A549 (cell line): Measurements from ENCODE around the gene SNRPB2. TPM values are rescaled to one million over a fixed set of nuclear protein-coding genes. Genes with fewer than 3 reads are reported as not detected.

Experiments
- ATAC-seq, 2 experiments: fragments of 200-7000 bp in 1 of 2; fragments of >200 bp in 1 of 2; cut with Nextera tagmentation in 1 of 2; cut with Tn5 transposase in 1 of 2; 3 replicates each; pipeline versions ENCODE4 v1.8.0 to v1.9.1; 2018 to 2020; ENCODE audit warnings: mild to moderate bottlenecking in 1 of 2, moderate library complexity in 1 of 2
- CTCF ChIA-PET: fragments of 300-600 bp; sonication (Branson Sonifier 250); formaldehyde crosslinking; extraction: SDS; loops from one replicate; lab custom pipeline; 2021; ENCODE audit warnings: antibody characterized with exemption, inconsistent platforms; lab: Yijun Ruan, JAX
- POLR2A ChIA-PET: fragments of 350-600 bp; formaldehyde crosslinking; extraction: SDS; loops from one replicate; lab custom pipeline; 2021; ENCODE audit warnings: antibody characterized with exemption, inconsistent platforms; lab: Yijun Ruan, JAX
- DNase-seq, 2 experiments: peaks; one replicate each; pipeline versions ENCODE4 v3.0.0 to v3.0.0-alpha.2; 2011 to 2016; ENCODE audit warnings: low read depth in 1 of 2, low spot score in 1 of 2
- FAIRE-seq: peaks from 2 replicates; lab custom pipeline; 2011; peaks lifted over from hg19 to GRCh38; lab: Jason Lieb, UNC
- H3K27ac ChIP-seq, 2 experiments: fragments of >200 bp; sonication (Bioruptor Twin); formaldehyde crosslinking; 3 replicates each; pipeline ENCODE4 v1.5.1; 2016 to 2017
- H3K4me1 ChIP-seq: fragments of >200 bp; sonication (Bioruptor Twin); formaldehyde crosslinking; 3 replicates; pipeline ENCODE4 v1.6.1; 2016
- H3K4me2 ChIP-seq: fragments of >200 bp; sonication (Bioruptor Twin); formaldehyde crosslinking; 3 replicates; pipeline ENCODE4 v1.6.1; 2016
- H3K4me3 ChIP-seq: fragments of >200 bp; sonication (Bioruptor Twin); formaldehyde crosslinking; 3 replicates; pipeline ENCODE4 v1.5.1; 2016
- H3K9me3 ChIP-seq: fragments of >200 bp; sonication (Bioruptor Twin); formaldehyde crosslinking; 3 replicates; pipeline ENCODE4 v1.6.1; 2016
- BHLHE40 ChIP-seq: IDR thresholded peaks from 2 replicates; pipeline ENCODE4 v1.6.1; 2012; ENCODE audit warnings: low read depth, low read length, inconsistent platforms
- CBX2 ChIP-seq: fragments of 200-600 bp; sonication (generic); IDR thresholded peaks from 2 replicates; pipeline ENCODE4 v1.6.1; 2016; ENCODE audit warnings: low read depth, mild to moderate bottlenecking, borderline replicate concordance
- CTCF ChIP-seq: fragments of >200 bp; sonication (Bioruptor Twin); formaldehyde crosslinking; IDR thresholded peaks from 3 replicates; pipeline ENCODE4 v1.5.1; 2016
- EHF ChIP-seq: fragments of 250-450 bp; sonication (Bioruptor Pico); IDR thresholded peaks from 2 replicates; pipeline ENCODE4 v1.5.0; 2020; ENCODE audit warnings: mild to moderate bottlenecking
- ELK1 ChIP-seq: fragments of 150-350 bp; IDR thresholded peaks from 2 replicates; pipeline ENCODE4 v1.6.1; 2014; ENCODE audit warnings: low read depth, mild to moderate bottlenecking, low read length
- FOSB ChIP-seq: fragments of 250-450 bp; sonication (Bioruptor Pico); IDR thresholded peaks from 2 replicates; pipeline ENCODE4 v1.5.0; 2020; ENCODE audit warnings: mild to moderate bottlenecking, moderate library complexity
- FOSL2 ChIP-seq, 2 experiments: fragments of 450-650 bp in 1 of 2; fragments of >200 bp in 1 of 2; sonication (Bioruptor Twin) in 1 of 2; formaldehyde crosslinking; IDR thresholded peaks; 2 replicates each; pipeline versions ENCODE4 v1.5.0 to v1.6.1; 2016 to 2020; ENCODE audit warnings: mild to moderate bottlenecking in 1 of 2, moderate library complexity in 1 of 2
- HOXA7 ChIP-seq: fragments of 250-450 bp; sonication (Bioruptor Pico); IDR thresholded peaks from 2 replicates; pipeline ENCODE4 v1.5.0; 2020; ENCODE audit warnings: mild to moderate bottlenecking, moderate library complexity
- NFE2L2 ChIP-seq: fragments of 150-350 bp; conservative IDR thresholded peaks from 2 replicates; pipeline ENCODE4 v1.6.1; 2014; ENCODE audit warnings: low read length
- NPAS2 ChIP-seq: fragments of 250-450 bp; sonication (Bioruptor Pico); IDR thresholded peaks from 2 replicates; pipeline ENCODE4 v1.8.0; 2022; ENCODE audit warnings: mild to moderate bottlenecking, moderate library complexity, borderline replicate concordance
- POLR2A ChIP-seq: IDR thresholded peaks from 2 replicates; pipeline ENCODE4 v1.6.1; 2012; ENCODE audit warnings: mild to moderate bottlenecking, low read length
- RAD21 ChIP-seq, 2 experiments: fragments of >200 bp in 1 of 2; sonication (Bioruptor Twin) in 1 of 2; formaldehyde crosslinking in 1 of 2; IDR thresholded peaks in 1 of 2; conservative IDR thresholded peaks in 1 of 2; 2 replicates in 1 of 2; 3 replicates in 1 of 2; pipeline ENCODE4 v1.6.1; 2012 to 2018; ENCODE audit warnings: inconsistent platforms in 1 of 2
- RARB ChIP-seq: fragments of 250-450 bp; sonication (Bioruptor Pico); IDR thresholded peaks from 2 replicates; pipeline ENCODE4 v1.8.0; 2021; ENCODE audit warnings: mild to moderate bottlenecking, moderate library complexity
- RCOR1 ChIP-seq: fragments of 150-350 bp; IDR thresholded peaks from 2 replicates; pipeline ENCODE4 v1.6.1; 2014; ENCODE audit warnings: antibody characterized with exemption, low read length, low read depth
- RNF2 ChIP-seq: fragments of 200-600 bp; sonication (generic); IDR thresholded peaks from 2 replicates; pipeline ENCODE4 v1.6.1; 2016; ENCODE audit warnings: low read depth, mild to moderate bottlenecking, antibody characterized with exemption, moderate library complexity, borderline replicate concordance
- SMC3 ChIP-seq: fragments of >200 bp; sonication (Bioruptor Twin); formaldehyde crosslinking; IDR thresholded peaks from 3 replicates; pipeline ENCODE4 v1.6.1; 2018; ENCODE audit warnings: inconsistent platforms
- TP53 ChIP-seq: fragments of 250-450 bp; sonication (Bioruptor Pico); IDR thresholded peaks from 2 replicates; pipeline ENCODE4 v1.5.0; 2021; ENCODE audit warnings: mild to moderate bottlenecking, moderate library complexity
- ZNF302 ChIP-seq: fragments of 250-450 bp; sonication (Bioruptor Pico); IDR thresholded peaks from 2 replicates; pipeline ENCODE4 v1.9.0; 2021; ENCODE audit warnings: inconsistent platforms, mild to moderate bottlenecking, moderate library complexity
- ZSCAN20 ChIP-seq: fragments of 250-450 bp; sonication (Bioruptor Pico); IDR thresholded peaks from 2 replicates; pipeline ENCODE4 v1.8.0; 2022; ENCODE audit warnings: mild to moderate bottlenecking, moderate library complexity
- WGBS: methylation state at CpG from one replicate; pipeline ENCODE4 v1.1.6; 2017; ENCODE audit errors: missing lambda C conversion rate; 5-methylcytosine and 5-hydroxymethylcytosine counted together
- polyA plus RNA-seq, 4 experiments: library from polyadenylated mRNA; depleted of rRNA in 3 of 4; stranded (reverse); fragments of >200 nt; fragmentation: RNase III in 1 of 4; extraction: RNeasy Plus Mini Kit Qiagen cat#74134 plus additional on column Dnase treatment in 1 of 4; gene quantifications; 2 replicates in 3 of 4; 3 replicates in 1 of 4; pipeline ENCODE4 v1.2.3, GENCODE V29; 2011 to 2017
- TF ChIP-seq, protein P1 (sequence below): fragments of 450-650 bp; IDR thresholded peaks from 2 replicates; pipeline ENCODE4 v1.6.1; 2014; ENCODE audit warnings: antibody characterized with exemption

Gene SNRPB2
- polyA plus RNA-seq, 2 of the 4 experiments (the other 2 are of a cell fraction), result 166 to 216 TPM

DNA sequence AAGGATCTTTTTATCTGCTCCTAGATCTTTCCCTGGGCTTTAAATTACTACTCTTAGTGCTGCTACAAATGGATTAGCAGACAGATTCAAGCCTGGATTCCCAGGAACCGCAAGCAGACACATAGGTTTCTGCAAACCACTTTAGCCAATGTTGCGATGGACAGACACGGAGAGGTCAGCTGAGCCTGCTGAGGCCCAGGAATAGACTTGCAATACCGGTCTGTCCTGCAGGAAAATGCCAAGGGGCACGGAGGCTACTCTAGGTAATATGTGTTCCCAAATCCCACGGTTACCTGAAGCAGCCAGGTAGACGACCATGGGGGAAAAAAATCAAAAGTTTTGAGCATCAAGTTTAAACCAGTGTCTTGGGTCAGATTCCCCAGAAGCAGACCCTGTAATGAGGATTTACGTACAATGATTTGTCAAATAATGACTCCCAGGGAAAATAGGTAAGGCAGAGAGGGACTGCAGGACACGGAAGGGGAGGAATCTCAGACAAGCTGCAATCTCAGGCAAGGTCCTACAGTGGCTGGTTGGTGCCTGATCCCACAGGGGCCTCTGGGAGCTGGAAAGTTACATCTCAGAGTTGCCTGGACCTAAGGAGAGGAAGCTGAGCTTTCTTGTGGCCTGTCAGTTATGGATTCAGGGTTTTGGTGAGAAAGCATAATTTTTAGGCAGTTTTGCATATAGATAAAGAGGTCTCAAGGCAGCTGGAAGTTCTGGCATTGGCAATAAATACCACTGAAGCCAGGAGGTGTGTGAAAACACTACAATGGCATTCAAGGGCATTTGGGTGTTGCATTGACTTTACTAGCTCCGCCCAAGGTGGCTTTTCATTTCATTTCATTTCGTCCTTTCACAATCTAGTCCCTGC is 30.8 kb downstream of the SNRPB2 start (continued):
- TF ChIP-seq CBX2, result no peak
- no peak for TF ChIP-seq HOXA7 (CRISPR knock-in tag)
- no peak for TF ChIP-seq RCOR1

DNA sequence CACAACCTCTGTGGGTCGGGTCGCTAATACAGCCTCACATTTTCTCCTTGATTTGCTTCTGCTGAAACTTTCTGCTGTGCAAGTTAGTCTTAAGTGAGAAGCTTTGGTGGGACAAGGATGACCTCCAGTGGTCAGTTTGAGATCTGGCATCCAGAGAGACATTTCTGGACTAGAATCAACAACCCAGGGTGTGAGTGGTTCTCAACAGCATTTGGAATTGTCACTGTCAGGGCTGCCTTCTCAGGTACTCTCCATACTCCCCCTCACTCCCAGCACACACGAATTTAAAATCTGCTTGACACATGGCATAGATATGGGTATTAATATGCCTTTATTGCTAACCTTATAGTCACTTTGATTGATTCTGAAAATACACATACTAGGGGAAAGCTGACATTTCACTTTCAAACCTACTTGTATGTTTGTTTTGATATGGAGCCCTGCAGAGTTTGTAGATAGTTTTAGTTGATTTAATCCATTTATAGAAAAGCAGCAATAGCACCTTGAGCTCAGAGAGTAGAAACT is 31.5 kb downstream of the SNRPB2 start:
- CTCF ChIA-PET, result interaction anchor here (0.6 to 4.3 kb wide), 53 partner anchors 9 to 1269 kb away, joined by 3 to 56 read pairs (median 4); partner anchors contain the start of gene OTOR
- no peak overlapping the region for H3K4me3 ChIP-seq
- no peak overlapping the region for H3K27ac ChIP-seq
- H3K4me2 ChIP-seq, result peak overlapping the region; percentile 28; the same call in 1 of the 3 replicates
- peak; percentile 93 for TF ChIP-seq CTCF
- no peak for TF ChIP-seq NFE2L2
- TF ChIP-seq FOSL2 (IDR thresholded peaks at IDR 0.05), result no peak
- no peak for TF ChIP-seq FOSL2 (CRISPR knock-in tag; IDR thresholded peaks at IDR 0.05)
- TF ChIP-seq SMC3, result peak; percentile 78
- no peak for TF ChIP-seq RNF2
- peak; percentile 94 to 96 for TF ChIP-seq RAD21 (conservative IDR thresholded peaks at IDR 0.05 in 1 of 2, IDR thresholded peaks at IDR 0.05 in 1 of 2)
- FAIRE-seq, result peak; percentile 32
- under 1% methylated on average over 3 of the region's 3 CpGs for WGBS
- ATAC-seq, result peak; percentile 86 to 95
- H3K4me1 ChIP-seq, result no peaks in the 10 kb centered on the region
- POLR2A ChIA-PET, result no interaction called here
- DNase-seq, result peak; percentile 78 to 83
- H3K9me3 ChIP-seq, result no peaks in the 10 kb centered on the region

GRCh38 chr20:16764560-16764959 is 34.7 kb downstream of the SNRPB2 start:
- POLR2A ChIA-PET, result no interaction called here
- no peak overlapping the region for H3K27ac ChIP-seq
- no peak for TF ChIP-seq TP53 (CRISPR knock-in tag)
- TF ChIP-seq, protein P1, sequence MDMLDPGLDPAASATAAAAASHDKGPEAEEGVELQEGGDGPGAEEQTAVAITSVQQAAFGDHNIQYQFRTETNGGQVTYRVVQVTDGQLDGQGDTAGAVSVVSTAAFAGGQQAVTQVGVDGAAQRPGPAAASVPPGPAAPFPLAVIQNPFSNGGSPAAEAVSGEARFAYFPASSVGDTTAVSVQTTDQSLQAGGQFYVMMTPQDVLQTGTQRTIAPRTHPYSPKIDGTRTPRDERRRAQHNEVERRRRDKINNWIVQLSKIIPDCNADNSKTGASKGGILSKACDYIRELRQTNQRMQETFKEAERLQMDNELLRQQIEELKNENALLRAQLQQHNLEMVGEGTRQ, result no peak
- no peak for TF ChIP-seq POLR2A
- no peak for TF ChIP-seq RARB (CRISPR knock-in tag)
- no peak for TF ChIP-seq BHLHE40
- TF ChIP-seq FOSB (CRISPR knock-in tag), result no peak
- TF ChIP-seq ZSCAN20, result no peak
- TF ChIP-seq ELK1, result no peak
- TF ChIP-seq ZNF302 (CRISPR knock-in tag), result no peak
- no peak for TF ChIP-seq NPAS2 (CRISPR knock-in tag)
- TF ChIP-seq EHF (CRISPR knock-in tag), result no peak
- no peak overlapping the region for H3K4me2 ChIP-seq
- DNase-seq (no peak), FAIRE-seq (peak; percentile 23), ATAC-seq (no peak)
- CTCF ChIA-PET, result interaction anchor here (4.3 kb wide), 1 partner anchor 247 kb away, joined by 14 read pairs; no protein-coding TSS in a partner anchor
- H3K4me3 ChIP-seq, result no peak overlapping the region
- no peaks in the 10 kb centered on the region for H3K4me1 ChIP-seq
- 1% methylated on average over 4 of the region's 4 CpGs for WGBS
- H3K9me3 ChIP-seq, result no peaks in the 10 kb centered on the region
